Measurements from ENCODE around the gene INPP5A.
"Not testable (repeated sequence)": the region's sequence is repeated elsewhere in the genome, so short reads cannot be mapped to it uniquely, and the experiment has no call there.

INPP5A gene

DNA sequence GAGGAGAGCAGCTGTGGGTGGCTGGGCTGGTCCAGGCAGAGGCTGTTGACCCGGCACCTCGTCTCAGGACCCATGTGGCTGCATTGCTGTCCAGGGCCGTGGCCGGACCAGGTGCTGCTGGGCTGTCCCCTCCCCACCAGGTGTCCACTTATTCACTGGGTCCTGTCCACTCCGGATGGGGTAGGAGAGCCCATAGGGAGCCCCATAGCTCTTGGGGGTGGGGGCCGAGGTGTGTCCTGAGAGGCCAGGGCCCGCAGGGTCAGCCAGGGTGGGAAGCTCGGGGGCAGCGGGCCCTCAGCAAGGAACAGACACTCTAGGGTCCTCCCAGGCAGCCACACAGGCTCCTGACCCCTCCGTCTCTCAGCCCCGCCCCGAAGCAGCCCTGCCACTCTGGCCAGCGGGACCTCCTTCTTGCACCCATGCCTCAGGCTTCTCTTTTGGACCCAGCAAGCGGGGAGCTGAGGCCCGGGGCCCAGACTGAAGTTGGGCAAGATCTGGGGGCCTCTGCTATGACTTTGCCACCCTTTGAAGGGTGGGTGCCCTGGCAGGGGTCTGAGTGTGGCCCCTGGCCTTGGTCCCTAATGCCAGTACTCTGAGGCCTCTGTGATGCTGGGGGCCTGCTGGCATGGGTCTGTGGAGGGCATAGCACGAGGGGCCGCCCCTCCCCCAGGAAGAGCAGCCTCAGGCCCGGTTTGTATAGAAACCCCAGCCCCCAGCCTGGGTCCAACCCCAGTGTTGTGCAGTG, 162.0 kb downstream of the INPP5A start:
- no peak for DNase-seq

DNA sequence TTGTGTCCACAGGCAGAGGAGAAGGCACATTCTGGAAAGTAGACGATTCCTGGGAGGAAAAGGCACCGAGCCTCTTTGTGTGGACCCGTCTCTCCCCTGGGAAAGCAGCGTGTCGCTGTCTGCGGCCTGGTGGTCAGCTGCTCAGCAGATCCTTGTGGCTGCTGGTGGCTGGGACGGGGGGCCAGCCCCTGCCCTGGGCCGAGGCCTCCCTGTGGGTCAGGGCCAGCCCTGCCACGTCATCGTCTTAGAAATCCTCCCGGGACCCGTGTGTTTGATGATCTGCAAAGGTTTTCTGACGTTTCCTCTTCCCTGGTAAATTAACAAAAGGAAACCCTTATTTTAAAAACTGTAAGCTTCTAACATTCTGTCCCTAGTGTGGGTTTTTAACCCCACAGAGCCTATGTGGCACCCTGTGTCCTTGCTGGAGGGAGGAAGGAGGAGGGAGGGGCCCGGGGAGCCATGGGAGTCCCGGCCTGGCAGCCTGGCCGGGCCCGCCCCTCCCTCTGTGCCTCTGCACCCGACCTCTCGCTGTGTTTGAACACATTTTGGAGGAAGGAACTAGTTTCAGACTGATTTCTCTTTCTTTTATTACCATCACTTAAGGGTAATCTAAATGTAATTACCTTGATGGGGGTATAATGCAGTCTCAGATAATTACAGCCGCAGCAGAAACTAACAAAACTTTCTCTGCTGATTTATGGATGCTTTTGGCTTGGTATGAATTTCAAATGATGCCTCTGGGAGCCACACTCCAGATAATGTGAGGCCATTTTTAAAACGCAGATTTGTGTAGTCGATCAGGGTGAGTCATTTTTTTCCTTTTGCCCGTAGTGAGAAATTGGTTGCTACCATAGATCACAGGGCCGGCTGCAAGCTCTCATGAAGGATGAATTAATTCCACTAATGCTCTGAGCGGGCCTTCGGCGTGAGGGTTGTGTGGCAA, 162.8 kb downstream of the INPP5A start:
- DNase-seq = no peak

DNA sequence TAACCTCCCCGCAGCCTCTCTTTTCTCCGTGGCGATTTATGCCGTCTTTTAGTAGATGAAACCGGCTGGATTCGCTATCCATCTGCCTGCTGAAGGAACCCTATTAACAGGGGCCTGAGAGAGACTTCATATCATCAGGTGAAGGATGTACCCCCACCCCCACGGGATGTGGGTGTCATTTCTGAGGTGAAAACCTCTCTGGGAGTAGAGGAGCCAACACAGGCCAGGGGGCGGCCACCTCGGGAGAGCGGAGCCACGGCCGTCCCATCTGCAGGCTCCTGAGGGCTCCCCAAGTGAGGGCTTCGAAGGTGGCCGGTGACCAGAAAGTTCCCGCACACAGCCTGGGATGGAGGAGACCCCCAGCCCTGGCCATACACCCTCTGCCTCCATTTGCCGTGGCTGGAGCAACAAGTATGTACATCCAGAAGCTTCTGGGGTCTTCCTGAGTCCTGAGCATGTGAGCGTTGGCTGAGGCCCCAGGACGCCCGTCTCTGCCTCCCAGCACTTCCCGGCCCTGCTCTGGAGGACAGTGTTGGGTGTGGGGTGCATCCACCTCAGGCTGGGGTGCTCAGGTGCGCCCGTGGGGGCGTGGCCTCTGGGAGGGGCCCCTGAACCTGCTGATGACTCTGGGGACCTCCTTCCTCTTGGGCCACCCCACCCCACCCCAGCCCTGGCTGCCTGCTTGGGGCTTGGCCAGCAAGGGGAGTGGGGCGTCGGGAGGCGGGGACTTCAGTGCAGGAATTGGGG, 163.7 kb downstream of the INPP5A start:
- DNase-seq = no peak

DNA sequence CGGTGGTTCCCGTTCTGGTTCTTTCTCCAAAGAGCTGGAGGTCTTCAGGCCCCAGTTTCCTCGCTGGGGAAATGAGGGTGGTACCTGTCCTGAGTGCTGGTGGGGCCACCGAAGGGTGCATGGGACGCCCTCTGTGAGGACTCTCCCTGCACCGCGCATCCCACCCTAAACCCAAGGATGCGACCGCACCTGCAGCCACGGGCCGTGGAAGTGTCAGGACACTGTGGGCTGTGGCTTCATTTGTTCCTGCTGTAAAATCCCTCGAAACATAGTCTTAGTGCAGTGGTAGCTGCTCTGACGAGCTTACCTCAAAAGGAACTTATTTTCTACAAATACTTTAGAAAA, 164.2 kb downstream of the INPP5A start:
- DNase-seq = no peak

DNA sequence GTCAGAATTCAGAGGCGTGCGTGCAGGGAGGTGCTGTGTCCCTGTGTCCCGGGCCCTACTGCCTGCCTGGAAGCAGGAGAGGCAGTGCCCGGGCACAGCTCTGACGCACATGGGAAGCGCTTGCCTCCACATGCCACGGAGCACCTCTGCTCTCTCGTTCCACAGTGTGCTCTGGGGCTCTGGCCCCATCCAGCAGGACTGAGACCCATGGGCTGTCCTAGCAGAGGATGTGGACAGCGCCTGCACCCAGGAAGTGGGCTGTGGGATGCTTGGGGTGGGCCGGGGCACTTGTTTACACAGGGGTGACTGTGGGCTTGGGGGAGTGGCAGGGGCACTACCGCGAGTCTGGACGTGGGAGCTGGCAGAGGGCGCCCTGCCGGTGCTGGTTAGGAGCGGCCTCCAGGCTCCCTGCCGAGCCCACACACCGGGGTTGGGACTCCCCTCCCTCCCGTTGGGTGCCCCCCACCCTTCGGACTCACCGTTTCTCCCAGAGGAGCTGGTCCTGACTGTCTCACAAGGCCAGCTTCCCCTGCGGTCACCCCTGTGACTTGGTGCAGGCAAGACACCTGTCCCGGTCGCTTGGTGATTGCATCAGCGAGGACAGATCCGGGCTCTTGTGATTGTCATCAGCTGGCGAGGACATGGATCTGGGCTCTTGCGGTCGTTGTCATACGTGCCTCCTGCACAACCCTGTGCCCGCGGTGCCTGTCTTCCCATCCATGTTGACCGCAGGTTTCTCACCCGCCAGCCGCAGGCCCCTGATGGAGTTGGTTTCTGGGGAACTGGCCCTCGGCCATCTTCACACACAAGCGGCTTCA, 165.2 kb downstream of the INPP5A start:
- no peak for DNase-seq

DNA sequence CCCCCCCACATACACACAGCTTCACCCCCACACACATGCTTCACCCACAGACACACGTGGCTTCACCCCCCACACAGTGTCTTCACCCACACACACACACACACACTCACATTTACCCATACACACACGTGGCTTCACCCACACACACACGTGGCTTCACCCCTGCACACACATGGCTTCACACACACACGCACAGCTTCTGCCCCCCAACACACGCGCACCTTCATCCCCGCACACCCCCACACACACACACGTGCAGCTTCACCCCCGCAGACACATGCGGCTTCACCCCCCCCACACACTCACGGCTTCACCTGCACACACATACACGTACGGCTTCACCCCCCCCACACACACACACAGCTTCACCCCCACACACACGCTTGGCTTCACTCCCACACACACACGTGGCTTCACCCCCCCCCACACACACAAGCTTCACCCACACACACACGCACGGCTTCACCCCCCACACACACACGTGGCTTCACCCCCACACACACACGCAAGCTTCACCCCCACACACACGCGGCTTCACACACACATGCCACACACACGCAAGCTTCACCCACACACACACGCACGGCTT, 165.9 kb downstream of the INPP5A start:
- DNase-seq = no peak

DNA sequence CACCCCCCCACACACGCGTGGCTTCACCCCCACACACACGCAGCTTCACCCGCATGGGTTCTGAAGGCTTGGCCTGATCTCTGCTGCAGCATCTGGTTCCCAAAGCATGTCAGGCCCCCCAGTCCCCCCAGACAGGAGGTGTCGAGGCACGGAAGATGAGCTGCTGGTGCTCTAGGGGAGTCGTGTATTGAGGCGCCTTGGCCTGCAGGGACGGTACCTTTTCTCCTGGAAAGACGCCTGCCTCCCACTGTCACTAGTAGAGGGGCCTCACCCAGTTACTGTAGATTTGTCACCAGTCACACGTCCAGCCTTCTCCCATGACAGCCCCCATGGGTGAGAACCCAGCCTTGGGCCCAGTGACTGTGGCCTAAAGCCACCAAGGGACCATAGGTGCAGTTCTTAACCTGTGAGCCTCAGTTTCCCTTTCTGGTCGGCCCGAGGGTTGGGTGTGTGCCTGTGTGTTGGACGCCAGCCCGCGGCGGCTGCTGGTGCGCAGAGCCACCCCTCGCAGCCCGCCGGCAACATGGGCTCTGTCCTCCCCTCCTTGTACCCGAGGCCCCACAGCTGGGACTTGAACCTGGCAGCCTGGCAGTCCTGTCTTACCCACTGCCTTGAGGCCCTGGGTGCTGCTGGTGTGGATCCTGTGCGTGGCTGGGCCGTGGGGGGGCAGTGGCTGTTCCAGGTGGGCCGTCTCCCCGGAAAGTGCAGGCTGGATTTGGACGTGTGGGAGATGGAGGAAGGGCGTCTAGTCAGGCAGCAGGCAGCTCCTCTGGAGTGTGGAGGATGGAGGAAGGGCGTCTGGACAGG, 166.6 kb downstream of the INPP5A start:
- no peak for DNase-seq

DNA sequence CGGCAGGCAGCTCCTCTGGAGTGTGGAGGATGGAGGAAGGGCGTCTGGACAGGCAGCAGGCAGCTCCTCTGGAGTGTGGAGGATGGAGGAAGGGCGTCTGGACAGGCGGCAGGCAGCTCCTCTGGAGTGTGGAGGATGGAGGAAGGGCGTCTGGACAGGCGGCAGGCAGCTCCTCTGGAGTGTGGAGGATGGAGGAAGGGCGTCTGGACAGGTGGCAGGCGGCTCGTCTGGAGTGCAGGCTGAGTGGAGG, 167.2 kb downstream of the INPP5A start:
- not testable (repeated sequence) for DNase-seq

DNA sequence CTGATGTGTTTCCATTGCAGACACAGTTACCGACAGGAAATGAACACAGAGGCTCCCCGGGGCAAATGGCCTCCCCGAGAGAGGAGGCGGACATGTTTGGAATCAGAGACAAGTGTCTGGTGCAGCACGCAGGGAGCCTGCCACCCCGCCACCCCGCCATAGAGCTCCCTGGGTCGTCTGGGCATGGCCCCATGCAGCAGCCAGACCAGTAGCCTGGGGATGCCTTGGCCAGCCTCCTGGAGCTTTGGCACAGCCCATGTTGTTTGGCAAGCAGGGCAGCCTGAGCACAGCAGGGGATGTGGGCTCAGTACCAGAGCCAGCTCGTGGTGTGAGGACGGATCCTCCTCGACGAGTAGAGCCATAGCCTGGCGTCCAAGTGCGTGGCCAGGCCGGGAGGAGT, 167.6 kb downstream of the INPP5A start:
- no peak for DNase-seq

DNA sequence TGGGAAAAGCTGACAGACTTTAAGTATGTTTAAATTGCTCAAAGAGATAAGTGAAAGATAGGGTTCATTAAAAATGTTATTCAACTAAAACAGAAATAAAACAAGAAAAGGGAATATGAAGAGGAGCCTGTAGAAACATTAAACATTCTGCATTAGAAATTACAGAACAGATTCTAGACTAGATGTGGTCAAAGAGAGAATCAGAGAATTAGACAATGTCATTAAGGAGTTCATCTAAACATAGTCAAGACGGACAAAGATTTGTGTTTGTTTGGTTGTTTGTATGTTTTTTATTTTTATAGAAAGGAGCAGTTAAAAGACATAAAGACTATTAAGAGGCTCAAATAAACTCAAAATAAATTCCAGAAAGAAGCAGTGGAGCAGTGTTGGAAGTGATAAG, 168.4 kb downstream of the INPP5A start:
- no peak for DNase-seq

DNA sequence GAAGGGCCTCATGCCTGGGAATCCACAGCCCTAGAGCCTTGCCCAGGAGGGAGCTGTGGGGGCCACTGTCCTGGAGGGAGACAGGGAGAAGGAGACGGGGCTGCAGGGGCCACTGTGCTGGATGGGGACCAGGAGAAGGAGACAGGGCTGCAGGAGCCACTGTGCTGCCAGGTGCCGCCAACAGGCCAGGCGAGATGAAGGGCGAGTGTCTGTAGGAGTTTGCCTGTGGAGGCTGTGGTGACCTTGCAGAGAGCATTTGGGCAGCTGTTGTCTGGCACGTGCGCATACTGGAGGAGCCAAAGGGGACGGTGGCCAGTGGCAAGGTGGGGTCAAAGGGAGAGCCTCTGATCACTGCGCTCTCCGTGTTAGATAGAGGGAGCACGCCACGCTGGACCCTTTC, 169.1 kb downstream of the INPP5A start:
- no peak for DNase-seq

DNA sequence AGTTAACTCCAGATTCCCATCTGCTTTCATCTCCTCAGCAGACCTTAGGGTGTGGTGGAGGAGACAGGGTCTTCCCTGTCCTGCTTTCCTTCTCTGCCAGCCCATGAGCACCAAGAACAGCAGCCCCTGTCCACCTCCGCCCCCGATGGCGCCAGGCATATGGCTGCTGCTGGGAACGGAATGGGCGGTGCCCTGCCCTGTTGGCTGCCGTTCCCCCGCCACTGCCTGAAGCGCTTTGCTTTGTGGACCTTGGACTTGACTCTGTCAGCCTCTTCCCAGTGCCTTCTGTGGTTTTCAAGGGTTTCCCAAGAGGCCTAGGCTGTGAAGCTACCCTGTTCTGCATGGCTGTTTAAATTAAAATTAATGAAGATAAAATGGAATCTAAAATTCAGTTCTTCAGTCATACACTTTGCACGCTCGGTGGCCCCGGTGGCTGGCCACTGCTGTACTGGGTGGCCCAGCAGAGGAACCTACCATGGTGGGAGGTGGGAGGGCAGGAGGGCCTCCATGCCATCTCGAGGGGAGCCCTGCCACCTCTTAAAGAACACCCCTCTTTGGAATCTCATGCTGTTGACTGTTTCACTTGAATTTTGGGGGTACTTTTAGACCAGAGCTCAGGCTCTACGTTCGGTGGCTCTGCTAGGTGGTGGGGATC, 169.7 kb downstream of the INPP5A start:
- DNase-seq = no peak

DNA sequence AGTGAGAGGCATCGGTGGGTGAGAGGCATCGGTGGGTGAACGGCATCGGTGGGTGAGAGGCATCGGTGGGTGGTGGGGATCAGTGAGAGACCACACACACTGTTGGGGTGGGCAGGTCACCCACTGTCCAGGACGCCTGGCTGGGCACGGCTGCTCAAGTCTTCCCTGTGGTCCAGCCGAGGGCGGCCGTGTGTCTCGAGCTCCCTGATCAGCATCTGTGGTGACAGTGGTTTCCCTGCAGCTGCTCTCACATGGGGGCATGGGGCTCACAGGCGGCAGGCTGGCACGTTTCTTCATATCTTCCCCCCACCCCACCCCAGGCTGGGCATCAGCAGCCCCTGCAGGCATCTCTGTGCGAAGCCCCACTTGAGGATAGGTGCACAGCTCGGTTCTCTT, 170.2 kb downstream of the INPP5A start:
- DNase-seq = no peak

DNA sequence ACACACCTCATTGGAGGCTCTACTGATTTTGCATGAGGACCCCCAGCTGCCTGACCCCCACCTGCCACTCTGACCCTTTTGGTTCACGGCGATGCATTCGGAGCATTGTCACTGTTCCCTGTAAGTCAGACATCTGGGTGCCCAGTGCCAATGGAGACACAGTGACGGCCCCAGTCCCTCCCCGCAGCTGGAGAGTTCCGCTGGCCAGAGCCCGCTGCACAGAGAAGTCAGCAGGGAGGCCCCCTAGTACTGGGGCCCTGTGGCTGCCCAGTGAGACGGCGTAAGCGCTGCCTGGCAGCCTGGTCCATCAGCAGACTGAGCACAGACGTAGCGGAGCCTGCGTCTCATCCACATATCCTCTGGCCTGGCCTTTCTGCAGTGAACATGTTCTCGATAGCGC, 170.9 kb downstream of the INPP5A start:
- DNase-seq = no peak

DNA sequence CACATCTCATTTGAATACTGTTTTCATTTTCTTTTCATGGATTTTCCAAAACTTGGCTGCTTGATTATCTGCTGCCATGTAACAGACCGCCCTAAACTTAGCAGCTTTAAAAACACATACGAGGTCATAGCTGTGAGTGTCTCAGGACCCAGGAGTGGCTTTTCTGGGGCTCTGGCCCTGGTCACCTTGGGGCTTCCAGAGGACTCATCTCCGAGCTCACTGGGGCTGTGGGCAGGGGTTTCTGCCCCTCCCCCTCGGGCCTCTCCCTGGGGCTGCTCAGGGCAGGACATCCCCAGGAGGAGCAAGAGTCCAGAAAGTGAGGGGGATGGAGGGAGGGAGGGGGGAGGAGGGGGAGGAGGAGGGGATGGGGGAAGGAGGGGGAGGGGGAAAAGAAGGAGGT, 171.3 kb downstream of the INPP5A start:
- DNase-seq = no peak

DNA sequence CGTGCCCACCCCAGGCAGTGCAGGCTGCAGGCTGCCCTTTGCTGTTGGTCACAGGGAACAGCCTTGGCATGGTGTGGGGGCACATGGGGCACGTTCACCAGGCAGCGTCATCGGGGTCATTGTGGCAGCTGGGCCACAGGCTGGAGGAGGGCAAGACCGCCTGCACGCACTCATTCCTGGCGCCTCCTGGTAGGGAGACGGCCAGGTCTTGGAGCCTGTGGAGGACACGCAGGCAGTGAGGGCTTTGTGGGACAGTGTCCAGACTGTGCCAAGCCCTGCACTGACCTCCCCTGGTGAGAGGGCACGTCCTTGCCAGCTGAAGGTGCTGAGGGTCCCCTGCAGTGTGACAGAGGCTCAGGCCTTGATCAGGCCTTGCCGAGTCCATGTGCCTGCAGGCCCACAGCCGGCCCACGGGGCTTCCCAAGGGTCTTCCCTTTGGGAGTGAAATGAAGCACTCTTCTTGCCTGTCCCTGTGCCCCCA, 171.9 kb downstream of the INPP5A start:
- no peak for DNase-seq

DNA sequence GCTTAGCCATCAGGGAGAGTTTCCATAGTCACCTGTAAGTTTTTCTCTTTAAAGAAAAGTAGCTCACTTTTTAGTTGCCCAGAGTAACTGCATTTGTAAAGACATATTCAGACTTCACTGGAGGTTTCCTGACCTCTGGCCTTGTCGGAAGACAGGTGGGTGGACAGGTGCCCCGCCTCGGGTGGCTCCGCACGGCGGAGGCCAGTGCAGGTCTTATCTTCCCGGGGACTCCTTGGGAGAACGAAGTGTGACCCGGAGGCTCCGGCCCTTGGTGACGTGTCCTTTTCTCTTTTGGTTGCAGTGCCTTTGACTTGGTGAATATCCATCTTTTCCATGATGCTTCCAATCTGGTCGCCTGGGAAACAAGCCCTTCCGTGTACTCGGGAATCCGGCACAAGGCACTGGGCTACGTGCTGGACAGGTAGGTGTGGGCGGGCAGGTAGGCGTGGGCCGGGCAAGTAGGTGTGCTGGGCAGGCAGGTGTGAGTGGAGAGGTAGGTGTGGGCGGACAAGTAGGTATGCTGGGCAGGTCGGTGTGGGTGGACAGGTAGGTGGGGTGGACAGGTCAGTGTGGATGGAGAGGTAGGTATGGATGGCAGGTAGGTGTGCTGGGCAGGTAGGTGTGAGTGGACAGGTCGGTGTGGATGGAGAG, 172.6 kb downstream of the INPP5A start:
- no peak for DNase-seq

DNA sequence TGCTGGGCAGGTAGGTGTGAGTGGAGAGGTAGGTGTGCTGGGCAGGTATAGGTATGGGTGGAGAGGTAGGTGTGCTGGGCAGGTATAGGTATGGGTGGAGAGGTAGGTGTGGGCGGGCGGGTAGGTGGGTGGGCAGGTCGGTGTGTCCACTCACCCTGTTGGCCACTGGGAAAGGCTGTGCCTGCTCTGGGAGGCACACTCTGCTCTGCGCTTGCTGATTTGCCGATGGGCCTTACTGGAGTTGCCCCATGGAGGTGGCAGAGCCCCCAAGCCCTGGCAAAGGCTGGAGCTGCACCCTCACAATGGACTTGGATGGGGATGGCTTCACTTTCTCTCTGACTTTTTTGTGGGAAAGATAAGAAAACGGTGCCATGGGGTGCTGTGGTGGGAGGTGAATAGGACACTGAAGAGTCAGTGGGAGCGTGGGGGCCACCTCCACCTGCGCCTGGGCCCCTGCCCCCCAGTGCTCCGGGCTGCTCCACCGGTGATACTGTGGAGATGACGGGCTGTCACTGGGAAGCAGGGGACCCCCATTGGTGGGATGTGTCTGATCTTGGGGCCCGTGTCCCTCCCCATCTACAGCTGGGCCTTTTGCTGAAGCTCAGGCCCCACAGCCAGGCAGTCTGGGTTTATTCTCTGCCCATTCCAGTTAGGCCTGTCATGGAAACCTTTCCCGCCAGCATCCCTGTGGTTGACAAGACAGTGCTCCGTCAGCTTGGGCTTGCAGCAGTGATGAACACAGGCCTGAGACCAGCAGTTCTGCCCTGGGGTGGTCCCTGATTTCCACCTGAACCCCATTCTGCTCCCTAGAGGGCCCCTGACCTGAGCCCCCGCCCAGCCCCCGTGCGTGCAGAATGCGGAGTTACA, 173.4 kb downstream of the INPP5A start:
- no peak for DNase-seq

DNA sequence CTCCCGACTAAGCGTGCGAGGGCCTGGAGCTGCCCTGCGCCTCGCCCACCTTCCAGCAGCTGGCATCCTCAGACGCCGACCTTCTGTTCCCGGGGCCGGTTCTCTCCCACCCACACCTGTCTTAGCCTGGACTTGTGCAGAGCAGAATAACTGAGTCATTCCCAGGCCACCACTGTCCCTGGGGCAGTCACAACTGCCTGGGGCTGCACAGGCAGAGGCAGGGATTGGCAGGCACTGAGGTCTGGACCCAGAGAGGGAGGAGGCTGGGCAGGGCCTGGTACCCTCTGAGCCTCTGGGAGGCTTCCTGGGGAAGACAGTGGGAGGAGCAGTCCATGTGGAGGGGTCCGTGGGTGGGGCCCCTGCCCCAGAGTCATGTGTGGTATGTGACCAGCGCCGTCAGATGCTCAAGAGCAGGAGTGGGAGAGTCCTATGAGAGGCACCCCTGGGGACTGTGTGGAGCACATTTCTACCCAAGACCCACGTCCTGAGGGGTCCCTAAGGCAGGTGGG, 174.1 kb downstream of the INPP5A start:
- DNase-seq = no peak
